Neural crest cell (in vitro differentiated cells): ENCODE results near the gene NFATC3. TPM values are rescaled to one million over a fixed set of nuclear protein-coding genes. Genes with fewer than 3 reads are reported as not detected.
A peak's percentile ranks its signal among the peaks of the same experiment; 100 is the strongest.

ENCODE experiments used
- DNase-seq: peaks from one replicate; pipeline ENCODE4 v3.0.0; 2021; ENCODE audit warnings: low read depth, mixed read lengths, low spot score
- H3K27ac Mint-ChIP-seq: one replicate; pipeline ENCODE4 v1.8.0; 2021; ENCODE audit warnings: mild to moderate bottlenecking, mixed read lengths; ENCODE audit not compliant: unreplicated experiment
- H3K27me3 Mint-ChIP-seq: 2 replicates; pipeline ENCODE4 v1.8.0; 2021; ENCODE audit warnings: low read depth, mild to moderate bottlenecking, mixed read lengths
- H3K36me3 Mint-ChIP-seq: 2 replicates; pipeline ENCODE4 v1.8.0; 2021; ENCODE audit warnings: low read depth, mild to moderate bottlenecking, mixed read lengths
- H3K4me1 Mint-ChIP-seq: 2 replicates; pipeline ENCODE4 v1.8.0; 2021; ENCODE audit warnings: mixed read lengths
- H3K4me3 Mint-ChIP-seq: one replicate; pipeline ENCODE4 v1.8.0; 2021; ENCODE audit warnings: mild to moderate bottlenecking, mixed read lengths
- H3K9me3 Mint-ChIP-seq: 2 replicates; pipeline ENCODE4 v1.8.0; 2021; ENCODE audit warnings: mixed read lengths
- CTCF ChIP-seq: fragments of 200-600 bp; sonication (generic); conservative IDR thresholded peaks from 2 replicates; pipeline ENCODE4 v1.5.0; 2021; ENCODE audit warnings: antibody characterized with exemption, mild to moderate bottlenecking
- total RNA-seq: library from RNA; stranded (reverse); gene quantifications from 2 replicates; pipeline ENCODE4 v1.2.1, GENCODE V29; 2021

The NFATC3 gene
- total RNA-seq, 1 donor from 2014 or later, result 64.9 TPM

- no peak overlapping the region for H3K27ac Mint-ChIP-seq
- no peaks in the 10 kb centered on the region for H3K36me3 Mint-ChIP-seq
- TF ChIP-seq CTCF, result no peak
- no peak for DNase-seq
- no peaks in the 10 kb centered on the region for H3K4me1 Mint-ChIP-seq
- no peaks in the 10 kb centered on the region for H3K9me3 Mint-ChIP-seq
- no peak overlapping the region for H3K4me3 Mint-ChIP-seq
- H3K27me3 Mint-ChIP-seq, result no peaks in the 10 kb centered on the region
These were observed 129.6 kb downstream of the NFATC3 start for GRCh38 chr16:68214726-68215125.

GRCh38 chr16:68215302-68215701 lies 130.1 kb downstream of the NFATC3 start:
- Mint-ChIP-seq H3K9me3 (no peaks in the 10 kb centered on the region), H3K27me3 (no peaks in the 10 kb centered on the region), H3K4me1 (peaks cover 5% of the 10 kb centered on the region), H3K36me3 (no peaks in the 10 kb centered on the region), H3K4me3 (no peak overlapping the region), H3K27ac (peak overlapping the region; percentile 38)
- no peak for DNase-seq
- no peak for TF ChIP-seq CTCF

GRCh38 chr16:68216240-68216639 lies 131.1 kb downstream of the NFATC3 start:
- no peak for DNase-seq
- no peaks in the 10 kb centered on the region for H3K36me3 Mint-ChIP-seq
- no peak overlapping the region for H3K27ac Mint-ChIP-seq
- H3K4me1 Mint-ChIP-seq, result peaks cover 12% of the 10 kb centered on the region
- no peaks in the 10 kb centered on the region for H3K27me3 Mint-ChIP-seq
- no peak overlapping the region for H3K4me3 Mint-ChIP-seq
- no peak for TF ChIP-seq CTCF
- H3K9me3 Mint-ChIP-seq, result no peaks in the 10 kb centered on the region

- no peak for DNase-seq
- Mint-ChIP-seq H3K27ac (no peak overlapping the region), H3K27me3 (no peaks in the 10 kb centered on the region), H3K4me1 (peaks cover 16% of the 10 kb centered on the region), H3K9me3 (no peaks in the 10 kb centered on the region), H3K4me3 (no peak overlapping the region), H3K36me3 (no peaks in the 10 kb centered on the region)
- TF ChIP-seq CTCF, result no peak
These were observed 132.3 kb downstream of the NFATC3 start for GRCh38 chr16:68217506-68217905.

GRCh38 chr16:68219725-68220351 lies 134.7 kb downstream of the NFATC3 start:
- no peaks in the 10 kb centered on the region for H3K27me3 Mint-ChIP-seq
- peak overlapping the region; percentile 92 for H3K27ac Mint-ChIP-seq

More at GRCh38 chr16:68219725-68220351, 134.7 kb downstream of the NFATC3 start:
- Mint-ChIP-seq H3K4me1 (peaks cover 16% of the 10 kb centered on the region), H3K4me3 (peak overlapping the region; percentile 44), H3K9me3 (no peaks in the 10 kb centered on the region), H3K36me3 (no peaks in the 10 kb centered on the region)
- DNase-seq, result no peak
- no peak for TF ChIP-seq CTCF
